SK-N-SH treated with all-trans-retinoic acid at 6 μM for 48 hours (cell line): Measurements from ENCODE around the gene RGL3.

Experiments
- ATAC-seq: fragments of 200-7000 bp; cut with Tn5 transposase; 3 replicates; pipeline ENCODE4 v1.9.1; 2020; ENCODE audit warnings: mild to moderate bottlenecking, moderate library complexity
- ARNTL ChIP-seq: fragments of 450-650 bp; formaldehyde crosslinking; IDR thresholded peaks from 2 replicates; pipeline ENCODE4 v1.5.0; 2020; ENCODE audit warnings: low read depth, mild to moderate bottlenecking, moderate library complexity, borderline replicate concordance
- BACH2 ChIP-seq: fragments of 250-450 bp; sonication (Bioruptor Pico); IDR thresholded peaks from 2 replicates; pipeline ENCODE4 v1.9.0; 2021; ENCODE audit warnings: mild to moderate bottlenecking, borderline replicate concordance
- CSDC2 ChIP-seq: fragments of 250-450 bp; sonication (Bioruptor Pico); IDR thresholded peaks from 2 replicates; pipeline ENCODE4 v1.5.0; 2020; ENCODE audit warnings: mild to moderate bottlenecking, moderate library complexity
- CSRNP3 ChIP-seq: fragments of 250-450 bp; sonication (Bioruptor Pico); IDR thresholded peaks from 2 replicates; pipeline ENCODE4 v1.5.1; 2021; ENCODE audit warnings: mild to moderate bottlenecking, moderate library complexity
- GLIS3 ChIP-seq: fragments of 250-450 bp; sonication (Bioruptor Pico); IDR thresholded peaks from 2 replicates; pipeline ENCODE4 v1.5.0; 2020; ENCODE audit warnings: mild to moderate bottlenecking, moderate library complexity
- PATZ1 ChIP-seq: fragments of 250-450 bp; sonication (Bioruptor Pico); IDR thresholded peaks from 2 replicates; pipeline ENCODE4 v1.8.0; 2020; ENCODE audit warnings: mild to moderate bottlenecking, moderate library complexity, borderline replicate concordance
- RARB ChIP-seq: fragments of 250-450 bp; sonication (Bioruptor Pico); IDR thresholded peaks from 2 replicates; pipeline ENCODE4 v1.8.0; 2021; ENCODE audit warnings: mild to moderate bottlenecking, moderate library complexity
- SNAI2 ChIP-seq: fragments of 250-450 bp; sonication (Bioruptor Pico); IDR thresholded peaks from 2 replicates; pipeline ENCODE4 v1.5.0; 2020; ENCODE audit warnings: mild to moderate bottlenecking, moderate library complexity
- TCF4 ChIP-seq: fragments of 250-450 bp; sonication (Bioruptor Pico); IDR thresholded peaks from 2 replicates; pipeline ENCODE4 v1.8.0; 2021; ENCODE audit warnings: mild to moderate bottlenecking, moderate library complexity, borderline replicate concordance
- TOX ChIP-seq: fragments of 250-450 bp; sonication (Bioruptor Pico); IDR thresholded peaks from 2 replicates; pipeline ENCODE4 v1.8.0; 2021; ENCODE audit warnings: mild to moderate bottlenecking, moderate library complexity, borderline replicate concordance
- TSHZ2 ChIP-seq: fragments of 250-450 bp; sonication (Bioruptor Pico); IDR thresholded peaks from 2 replicates; pipeline ENCODE4 v1.5.0; 2020; ENCODE audit warnings: mild to moderate bottlenecking, moderate library complexity
- ZC3H10 ChIP-seq: fragments of 250-450 bp; sonication (Bioruptor Pico); IDR thresholded peaks from 2 replicates; pipeline ENCODE4 v1.5.1; 2021; ENCODE audit warnings: mild to moderate bottlenecking, moderate library complexity
- ZFP3 ChIP-seq: fragments of 250-450 bp; sonication (Bioruptor Pico); IDR thresholded peaks from 2 replicates; pipeline ENCODE4 v1.5.0; 2020; ENCODE audit warnings: mild to moderate bottlenecking, moderate library complexity
- ZFP30 ChIP-seq: fragments of 450-650 bp; formaldehyde crosslinking; IDR thresholded peaks from 2 replicates; pipeline ENCODE4 v1.5.0; 2022; ENCODE audit warnings: mild to moderate bottlenecking, moderate library complexity
- ZNF565 ChIP-seq: fragments of 450-650 bp; formaldehyde crosslinking; conservative IDR thresholded peaks from 2 replicates; pipeline ENCODE4 v1.5.0; 2020; ENCODE audit warnings: low read depth, mild to moderate bottlenecking, moderate library complexity
- ZNF70 ChIP-seq: fragments of 450-650 bp; formaldehyde crosslinking; IDR thresholded peaks from 2 replicates; pipeline ENCODE4 v1.5.0; 2020; ENCODE audit warnings: mild to moderate bottlenecking, moderate library complexity

The RGL3 gene

GRCh38 chr19:11370744-11371143, 48.4 kb downstream of the RGL3 start:
- TF ChIP-seq PATZ1 (no peak), GLIS3 (no peak)
- TF ChIP-seq, all 23 proteins: peak for 0
- no peak for ATAC-seq

- no peak for ATAC-seq
- TF ChIP-seq ZNF70 (CRISPR knock-in tag) (no peak), TOX (CRISPR knock-in tag) (no peak), CSRNP3 (no peak), TSHZ2 (CRISPR knock-in tag) (no peak)
These were observed 51.6 kb downstream of the RGL3 start for GRCh38 chr19:11367528-11367927.

- TF ChIP-seq ZNF70 (CRISPR knock-in tag) (no peak), ZFP3 (no peak), CSRNP3 (no peak), GLIS3 (no peak), ZNF565 (CRISPR knock-in tag) (no peak), CSDC2 (CRISPR knock-in tag) (no peak), ARNTL (CRISPR knock-in tag) (no peak), SNAI2 (no peak), ZFP30 (CRISPR knock-in tag) (no peak), RARB (CRISPR knock-in tag) (no peak), ZC3H10 (CRISPR knock-in tag) (no peak), BACH2 (CRISPR knock-in tag) (no peak), PATZ1 (no peak)
- no peak for ATAC-seq
These were observed 53.5 kb downstream of the RGL3 start for GRCh38 chr19:11365557-11366117.

GRCh38 chr19:11364935-11365334, 54.2 kb downstream of the RGL3 start:
- no peak for TF ChIP-seq TCF4 (CRISPR knock-in tag)
- TF ChIP-seq, all 23 proteins: peak for 0
- no peak for ATAC-seq

GRCh38 chr19:11364296-11364904, 54.7 kb downstream of the RGL3 start:
- no peak for TF ChIP-seq CSRNP3
- TF ChIP-seq, all 23 proteins: peak for 0
- no peak for ATAC-seq
